IMR-90 (cell line): ENCODE measurements around the gene DNPH1. TPM values are rescaled to one million over a fixed set of nuclear protein-coding genes. Genes with fewer than 3 reads are reported as not detected.

Experiments used
- ATAC-seq: fragments of 200-7000 bp; cut with Tn5 transposase; 2 replicates; pipeline ENCODE4 v1.9.1; 2020; ENCODE audit warnings: low read depth, mild to moderate bottlenecking, moderate library complexity
- BruUV-seq: library from RNA; stranded (reverse); fragments of 400-500 nt; replicated peaks from 2 replicates; lab custom pipeline; 2021; lab: Mats Ljungman, UMichigan
- CTCF ChIA-PET: fragments of 300-600 bp; formaldehyde crosslinking; extraction: SDS; loops from one replicate; lab custom pipeline; 2021; ENCODE audit warnings: antibody characterized with exemption; lab: Yijun Ruan, JAX
- POLR2A ChIA-PET: fragments of 300-600 bp; sonication (Branson Sonifier 250); formaldehyde crosslinking; loops from one replicate; lab custom pipeline; 2022; ENCODE audit warnings: antibody characterized with exemption; ENCODE audit not compliant: unreplicated experiment; lab: Charles Lee
- DNase-seq: peaks from one replicate; pipeline ENCODE4 v3.0.0; 2013
- H2AFZ ChIP-seq: replicated peaks from 2 replicates; pipeline ENCODE3; 2013; ENCODE audit warnings: low read length, mild to moderate bottlenecking; ENCODE audit not compliant: poor library complexity
- H2AK5ac ChIP-seq: 2 replicates; pipeline ENCODE4 v1.6.1; 2013; ENCODE audit warnings: low read depth, low read length, inconsistent platforms
- H2AK9ac ChIP-seq: replicated peaks from 2 replicates; pipeline ENCODE3; 2013; ENCODE audit warnings: mild to moderate bottlenecking, low read depth, low read length, moderate library complexity; ENCODE audit not compliant: poor library complexity
- H2BK120ac ChIP-seq: 2 replicates; pipeline ENCODE4 v1.6.1; 2013; ENCODE audit warnings: low read depth, low read length, inconsistent platforms
- H2BK15ac ChIP-seq: 3 replicates; pipeline ENCODE4 v1.6.1; 2013; ENCODE audit warnings: low read depth, low read length, inconsistent platforms
- H2BK20ac ChIP-seq: 2 replicates; pipeline ENCODE4 v1.6.1; 2013; ENCODE audit warnings: low read depth, mild to moderate bottlenecking, inconsistent platforms, low read length, moderate library complexity
- H2BK5ac ChIP-seq: 2 replicates; pipeline ENCODE4 v1.6.1; 2013; ENCODE audit warnings: mild to moderate bottlenecking, low read depth, low read length, inconsistent platforms; ENCODE audit not compliant: poor library complexity, severe bottlenecking
- H3K14ac ChIP-seq: replicated peaks from 2 replicates; pipeline ENCODE4 v1.6.1; 2013; ENCODE audit warnings: low read depth, low read length, inconsistent platforms
- H3K18ac ChIP-seq: 2 replicates; pipeline ENCODE4 v1.6.1; 2013; ENCODE audit warnings: low read depth, low read length, control low read depth
- H3K23ac ChIP-seq: 2 replicates; pipeline ENCODE4 v1.6.1; 2013; ENCODE audit warnings: low read depth, low read length, inconsistent platforms
- H3K27ac ChIP-seq: 2 replicates; pipeline ENCODE4 v1.5.1; 2013; ENCODE audit warnings: mild to moderate bottlenecking, control low read depth, low read length; ENCODE audit not compliant: insufficient read depth
- H3K27me3 ChIP-seq: 2 replicates; pipeline ENCODE4 v1.6.1; 2013; ENCODE audit warnings: low read length; ENCODE audit not compliant: control insufficient read depth, insufficient read depth
- H3K36me3 ChIP-seq: 2 replicates; pipeline ENCODE4 v1.6.1; 2013; ENCODE audit warnings: low read length, mixed read lengths; ENCODE audit not compliant: control insufficient read depth, insufficient read depth
- H3K4ac ChIP-seq: 2 replicates; pipeline ENCODE4 v1.6.1; 2013; ENCODE audit warnings: low read depth, low read length, inconsistent platforms
- H3K4me1 ChIP-seq: 2 replicates; pipeline ENCODE4 v1.6.1; 2013; ENCODE audit warnings: low read length, mixed read lengths; ENCODE audit not compliant: control insufficient read depth, insufficient read depth
- H3K4me2 ChIP-seq: 2 replicates; pipeline ENCODE4 v1.6.1; 2013; ENCODE audit warnings: low read depth, mild to moderate bottlenecking, control low read depth, low read length, moderate library complexity
- H3K4me3 ChIP-seq: 2 replicates; pipeline ENCODE4 v1.5.1; 2013; ENCODE audit warnings: low read depth, mild to moderate bottlenecking, control low read depth, low read length, moderate library complexity; ENCODE audit not compliant: insufficient read depth
- H3K56ac ChIP-seq: 2 replicates; pipeline ENCODE4 v1.6.1; 2013; ENCODE audit warnings: low read length, inconsistent platforms; ENCODE audit not compliant: insufficient read depth; ENCODE audit errors: extremely low read depth
- H3K79me1 ChIP-seq, 2 experiments: 2 replicates each; pipeline ENCODE4 v1.6.1; 2013; ENCODE audit warnings: low read length in 2 of 2, inconsistent platforms in 1 of 2, low read depth in 1 of 2
- H3K9ac ChIP-seq: 2 replicates; pipeline ENCODE4 v1.6.1; 2013; ENCODE audit warnings: low read depth, low read length, control low read depth
- H3K9me1 ChIP-seq: 2 replicates; pipeline ENCODE4 v1.6.1; 2013; ENCODE audit warnings: low read length, inconsistent platforms; ENCODE audit not compliant: insufficient read depth
- H3K9me3 ChIP-seq: 2 replicates; pipeline ENCODE4 v1.6.1; 2013; ENCODE audit warnings: low read length; ENCODE audit not compliant: control insufficient read depth, insufficient read depth
- H4K20me1 ChIP-seq: 2 replicates; pipeline ENCODE4 v1.6.1; 2013; ENCODE audit warnings: low read length, inconsistent platforms; ENCODE audit not compliant: insufficient read depth
- H4K5ac ChIP-seq: 2 replicates; pipeline ENCODE4 v1.6.1; 2013; ENCODE audit warnings: mild to moderate bottlenecking, low read depth, low read length, control low read depth
- H4K8ac ChIP-seq, 2 experiments: 2 replicates each; pipeline ENCODE4 v1.6.1; 2013; ENCODE audit warnings: low read depth in 2 of 2, low read length in 2 of 2, control low read depth in 1 of 2, inconsistent platforms in 1 of 2
- H4K91ac ChIP-seq: 2 replicates; pipeline ENCODE4 v1.6.1; 2013; ENCODE audit warnings: low read depth, low read length, inconsistent platforms; ENCODE audit not compliant: insufficient read depth
- BHLHE40 ChIP-seq: fragments of 150-350 bp; IDR thresholded peaks from 2 replicates; pipeline ENCODE4 v1.6.1; 2016; ENCODE audit warnings: mild to moderate bottlenecking, low read depth, low read length
- CHD1 ChIP-seq: IDR thresholded peaks from 2 replicates; pipeline ENCODE4 v1.6.1; 2012; ENCODE audit warnings: low read depth, low read length, improper control_type of control experiment
- MAFK ChIP-seq: IDR thresholded peaks from 2 replicates; pipeline ENCODE4 v1.6.1; 2012; ENCODE audit warnings: low read depth, low read length, improper control_type of control experiment
- WGBS, 2 experiments: methylation state at CpG; one replicate each; pipeline versions ENCODE4 v1.1.5 to v1.1.7; 2013; ENCODE audit warnings: missing lambda C conversion rate in 2 of 2; ENCODE audit not compliant: insufficient read length in 1 of 2; ENCODE audit errors: extremely low coverage in 2 of 2; 5-methylcytosine and 5-hydroxymethylcytosine counted together
- dilution Hi-C: fragments of 300-500 bp; cut with HindIII; formaldehyde crosslinking; loops from one replicate; pipeline ENCODE4 v1.14.3; 2018; ENCODE audit warnings: low sequenced_read_pairs; ENCODE audit not compliant: unreplicated experiment
- in situ Hi-C: fragments of 300-500 bp; cut with MboI; formaldehyde crosslinking; loops from 3 replicates; pipeline ENCODE4 v1.14.3; 2019; ENCODE audit warnings: low sequenced_read_pairs, inconsistent platforms, mixed read lengths
- intact Hi-C: fragments of 100-400 bp; cut with micrococcal nuclease; formaldehyde crosslinking; loops from 2 replicates; pipeline ENCODE4 v1.10.0; 2022
- polyA plus RNA-seq, 3 experiments: library from polyadenylated mRNA; depleted of rRNA; stranded (reverse); fragments of >200 nt; gene quantifications; 2 replicates each; pipeline ENCODE4 v1.2.3, GENCODE V29; 2012; ENCODE audit warnings: low replicate concordance in 1 of 3
- total RNA-seq: library from RNA; depleted of rRNA; stranded (reverse); fragments of >200 nt; gene quantifications from 2 replicates; pipeline ENCODE4 v1.2.3, GENCODE V29; 2012

DNPH1 gene
- total and polyA plus RNA-seq, 2 of the 4 experiments (the other 2 are of a cell fraction) = 19.0 to 47.8 TPM

GRCh38 chr6:43184268-43184985 is 44.9 kb downstream of the DNPH1 start:
- 92% methylated on average over 2 of the region's 21 CpGs; no CpG with 5 or more reads in 1 of the 2 experiments for WGBS, 2 experiments
- TF ChIP-seq CHD1 = no peak
- no peak for TF ChIP-seq MAFK
- TF ChIP-seq BHLHE40 = no peak
- no peak overlapping the region for H3K27ac ChIP-seq
- H3K4me3 ChIP-seq = no peak overlapping the region
- intact Hi-C loops (no loop called here), in situ Hi-C loops (no loop called here), dilution Hi-C loops (no loop called here)
- no peak overlapping the region for H2AK9ac ChIP-seq
- H4K5ac ChIP-seq = no peak overlapping the region
- no peak overlapping the region for H2BK20ac ChIP-seq
- no peaks in the 10 kb centered on the region for H3K9me3 ChIP-seq
- BruUV-seq = no TSS peak
- H3K4me1 ChIP-seq = peaks cover 2% of the 10 kb centered on the region
- ChIA-PET POLR2A (no interaction called here), CTCF (no interaction called here)
- H3K18ac ChIP-seq = no peak overlapping the region
- no peak overlapping the region for H3K14ac ChIP-seq
- no peak overlapping the region for H4K91ac ChIP-seq
- DNase-seq (no peak), ATAC-seq (no peak)
- no peak overlapping the region for H2AFZ ChIP-seq
- no peak overlapping the region for H4K8ac ChIP-seq
- no peaks in the 10 kb centered on the region; the same call in 1 of the 2 replicates for H3K9me1 ChIP-seq
- no peak overlapping the region for H3K4me2 ChIP-seq
- H2BK15ac ChIP-seq = no peak overlapping the region
- no peak overlapping the region for H2BK120ac ChIP-seq
- H3K27me3 ChIP-seq = no peaks in the 10 kb centered on the region
- no peak overlapping the region for H2BK5ac ChIP-seq
- peaks cover 10 to 36% of the 10 kb centered on the region in 2 experiments for H3K79me1 ChIP-seq
- H3K36me3 ChIP-seq = peaks cover 45% of the 10 kb centered on the region
- no peaks in the 10 kb centered on the region for H4K20me1 ChIP-seq
- no peak overlapping the region for H3K56ac ChIP-seq
- no peak overlapping the region for H2AK5ac ChIP-seq
- H3K9ac ChIP-seq = no peak overlapping the region
- no peak overlapping the region for H3K23ac ChIP-seq
- H3K4ac ChIP-seq = no peak overlapping the region
